HepG2 (cell line): ENCODE measurements around the gene CNNM2. TPM values are rescaled to one million over a fixed set of nuclear protein-coding genes. Genes with fewer than 3 reads are reported as not detected.

Experiments used
- ATAC-seq: fragments of 200-7000 bp; cut with Tn5 transposase; 3 replicates; pipeline ENCODE4 v1.9.1; 2020; ENCODE audit warnings: mild to moderate bottlenecking, moderate library complexity
- BruUV-seq: library from RNA; stranded (reverse); fragments of 400-500 nt; replicated peaks from 2 replicates; lab custom pipeline; 2021; lab: Mats Ljungman, UMichigan
- CTCF ChIA-PET: fragments of 300-600 bp; formaldehyde crosslinking; extraction: SDS; loops from one replicate; lab custom pipeline; 2021; ENCODE audit warnings: low total read pairs, inconsistent platforms, low intra/inter-chr PET ratio; lab: Yijun Ruan, JAX
- POLR2A ChIA-PET: fragments of 350-600 bp; sonication (Branson Sonifier 250); formaldehyde crosslinking; loops from one replicate; lab custom pipeline; 2020; ENCODE audit warnings: antibody characterized with exemption, inconsistent platforms; lab: Yijun Ruan, JAX
- DNase-seq: peaks from one replicate; pipeline ENCODE4 v3.0.0-alpha.2; 2015; ENCODE audit warnings: low spot score
- FAIRE-seq: peaks from 3 replicates; lab custom pipeline; 2011; peaks lifted over from hg19 to GRCh38; lab: Jason Lieb, UNC
- H2AFZ ChIP-seq: one replicate; pipeline ENCODE4 v1.6.1; 2011; ENCODE audit warnings: low read length, inconsistent platforms
- H3K27ac ChIP-seq: fragments of 300-600 bp; 3 replicates; pipeline ENCODE4 v1.8.0; 2011; ENCODE audit warnings: mixed run types, mild to moderate bottlenecking, mixed read lengths, low read length, inconsistent platforms; ENCODE audit not compliant: insufficient read depth; ENCODE audit errors: extremely low read length
- H3K27me3 ChIP-seq, 2 experiments: fragments of 200-600 bp in 1 of 2; 2 replicates in 1 of 2; 3 replicates in 1 of 2; pipeline versions ENCODE4 v1.6.0 to v1.8.0; 2011; ENCODE audit warnings: low read length in 2 of 2, mild to moderate bottlenecking in 2 of 2, moderate library complexity in 2 of 2, inconsistent platforms in 1 of 2; ENCODE audit not compliant: insufficient read depth in 2 of 2, control insufficient read depth in 1 of 2
- H3K36me3 ChIP-seq, 2 experiments: fragments of 200-600 bp in 1 of 2; replicated peaks in 1 of 2; 2 replicates in 1 of 2; 3 replicates in 1 of 2; pipeline versions ENCODE4 v1.5.1 to v1.8.0; 2011; ENCODE audit warnings: low read length in 2 of 2, inconsistent platforms in 1 of 2; ENCODE audit not compliant: insufficient read depth in 2 of 2, control insufficient read depth in 1 of 2
- H3K4me1 ChIP-seq: 2 replicates; pipeline ENCODE4 v1.5.1; 2012; ENCODE audit warnings: low read length, inconsistent platforms; ENCODE audit not compliant: insufficient read depth
- H3K4me2 ChIP-seq: 2 replicates; pipeline ENCODE4 v1.6.0; 2011; ENCODE audit warnings: low read depth, low read length, inconsistent platforms
- H3K4me3 ChIP-seq, 3 experiments: fragments of 200-600 bp in 1 of 3; sonication (generic), shearing (Covaris generic) in 1 of 3; replicated peaks in 1 of 3; 2 replicates each; pipeline ENCODE4 v1.5.1; 2011 to 2016; ENCODE audit warnings: low read length in 3 of 3, inconsistent platforms in 2 of 3, low read depth in 2 of 3, mild to moderate bottlenecking in 2 of 3, control low read depth in 1 of 3, mixed read lengths in 1 of 3; ENCODE audit not compliant: insufficient read depth in 1 of 3
- H3K79me2 ChIP-seq: one replicate; pipeline ENCODE4 v1.6.1; 2011; ENCODE audit warnings: low read length, inconsistent platforms; ENCODE audit not compliant: insufficient read depth
- H3K9ac ChIP-seq: 2 replicates; pipeline ENCODE4 v1.6.0; 2011; ENCODE audit warnings: mild to moderate bottlenecking, low read depth, low read length, inconsistent platforms; ENCODE audit not compliant: insufficient read depth
- H3K9me3 ChIP-seq: 2 replicates; pipeline ENCODE4 v1.5.1; 2012; ENCODE audit warnings: mild to moderate bottlenecking, low read length
- H4K20me1 ChIP-seq: 2 replicates; pipeline ENCODE4 v1.6.0; 2011; ENCODE audit warnings: inconsistent platforms, mild to moderate bottlenecking, low read length, moderate library complexity; ENCODE audit not compliant: insufficient read depth
- IKZF5 ChIP-seq: IDR thresholded peaks from 2 replicates; pipeline ENCODE4 v1.6.1; 2018; ENCODE audit warnings: missing genetic modification reagents, mild to moderate bottlenecking, missing compliant biosample characterization
- NCOA5 ChIP-seq: sonication (generic); formaldehyde crosslinking; IDR thresholded peaks from 2 replicates; pipeline ENCODE4 v1.4.0; 2020; ENCODE audit warnings: missing genetic modification reagents
- NFATC3 ChIP-seq: sonication (generic); formaldehyde crosslinking; IDR thresholded peaks from 2 replicates; pipeline ENCODE4 v1.5.1; 2020; ENCODE audit warnings: mild to moderate bottlenecking, missing genetic modification reagents
- SALL1 ChIP-seq: sonication (generic); formaldehyde crosslinking; IDR thresholded peaks from 2 replicates; pipeline ENCODE4 v1.8.0; 2022; ENCODE audit warnings: mild to moderate bottlenecking, missing genetic modification reagents
- SAP130 ChIP-seq: IDR thresholded peaks from 2 replicates; pipeline ENCODE4 v1.6.1; 2016; ENCODE audit warnings: low read depth
- SMC3 ChIP-seq: IDR thresholded peaks from 2 replicates; pipeline ENCODE4 v1.6.1; 2011; ENCODE audit warnings: low read length, improper control_type of control experiment
- STAG1 ChIP-seq: sonication (generic); formaldehyde crosslinking; IDR thresholded peaks from 2 replicates; pipeline ENCODE4 v1.4.0; 2020; ENCODE audit warnings: missing genetic modification reagents
- XRCC5 ChIP-seq: fragments of 200-400 bp; formaldehyde crosslinking; optimal IDR thresholded peaks from 2 replicates; pipeline ENCODE3; 2017; ENCODE audit warnings: mild to moderate bottlenecking, low read length
- ZBTB1 ChIP-seq: sonication (generic); formaldehyde crosslinking; IDR thresholded peaks from 2 replicates; pipeline ENCODE4 v1.4.0; 2020; ENCODE audit warnings: missing genetic modification reagents, borderline replicate concordance
- ZBTB33 ChIP-seq: sonication (generic); formaldehyde crosslinking; IDR thresholded peaks from 2 replicates; pipeline ENCODE4 v1.4.0; 2020; ENCODE audit warnings: missing genetic modification reagents
- ZNF24 ChIP-seq: fragments of 450-650 bp; IDR thresholded peaks from 2 replicates; pipeline ENCODE4 v1.6.1; 2017; ENCODE audit warnings: antibody characterized with exemption, mild to moderate bottlenecking
- ZNF709 ChIP-seq: sonication (generic); formaldehyde crosslinking; IDR thresholded peaks from 2 replicates; pipeline ENCODE4 v1.5.0; 2020; ENCODE audit warnings: mild to moderate bottlenecking, missing genetic modification reagents
- WGBS: methylation state at CpG from one replicate; pipeline ENCODE4 v1.1.6; 2017; ENCODE audit warnings: low lambda C conversion rate; 5-methylcytosine and 5-hydroxymethylcytosine counted together
- in situ Hi-C: cut with HindIII; loops from 2 replicates; pipeline ENCODE4 v1.10.0; 2017; ENCODE audit warnings: low pct_unique_long_range_greater_than_20kb; ENCODE audit not compliant: extremely low pct_ligation_motif_present
- intact Hi-C: fragments of 100-400 bp; cut with micrococcal nuclease; formaldehyde crosslinking; loops from one replicate; pipeline ENCODE4 v1.10.0; 2022; ENCODE audit not compliant: unreplicated experiment
- polyA plus RNA-seq, 8 experiments: library from polyadenylated mRNA; depleted of rRNA in 3 of 8; stranded (reverse) in 7 of 8; unstranded in 1 of 8; fragments of >200 nt; fragmentation: Illumina TruSeq in 4 of 8; extraction: Trizol in 4 of 8; gene quantifications; 2 replicates each; pipeline versions ENCODE4 v1.2.1 to v1.2.3, GENCODE V29; 2011 to 2016; ENCODE audit warnings: low read depth in 4 of 8, missing spikeins in 1 of 8, mixed read lengths in 1 of 8; ENCODE audit not compliant: insufficient read depth in 1 of 8
- total RNA-seq, 5 experiments: library from RNA; depleted of rRNA; stranded (reverse); fragments of >200 nt; fragmentation: Illumina TruSeq; extraction: Trizol; gene quantifications; 2 replicates each; pipeline ENCODE4 v1.2.3, GENCODE V29; 2016; ENCODE audit warnings: low read depth in 1 of 5
- TF ChIP-seq, protein P1 (sequence below), 2 experiments: sonication (generic) in 1 of 2; formaldehyde crosslinking in 1 of 2; IDR thresholded peaks; 2 replicates each; pipeline versions ENCODE4 v1.4.0 to v1.6.1; 2018 to 2020; ENCODE audit warnings: missing genetic modification reagents in 2 of 2, borderline replicate concordance in 1 of 2, low read depth in 1 of 2, mild to moderate bottlenecking in 1 of 2, missing biosample characterization in 1 of 2
- TF ChIP-seq, protein P2 (sequence below): sonication (generic); formaldehyde crosslinking; IDR thresholded peaks from 2 replicates; pipeline ENCODE4 v1.4.0; 2020; ENCODE audit warnings: missing genetic modification reagents, mild to moderate bottlenecking, borderline replicate concordance

CNNM2 gene
- total and polyA plus RNA-seq, 2 of the 13 experiments (the other 11 are each of a cell fraction or from before 2014, with no cell fraction given), result 7.1 to 9.0 TPM

GRCh38 chr10:103069453-103070331 is 151.6 kb downstream of the CNNM2 start:
- no peak overlapping the region for H3K4me2 ChIP-seq
- no peaks in the 10 kb centered on the region for H3K79me2 ChIP-seq
- H3K27me3 ChIP-seq, result no peaks in the 10 kb centered on the region
- in situ Hi-C loops, result loop anchor here (5.0 to 25.0 kb wide), 3 partner anchors 152 to 332 kb away; partner anchors contain the start of genes CNNM2 and WBP1L
- DNase-seq (peak; percentile 41), ATAC-seq (peak; percentile 81), FAIRE-seq (peak; percentile 76)
- H3K9ac ChIP-seq, result no peak overlapping the region
- H3K4me1 ChIP-seq, result no peaks in the 10 kb centered on the region
- POLR2A ChIA-PET, result interaction anchor here (1.2 kb wide), 1 partner anchor 152 kb away, joined by 3 read pairs; the partner anchor contains the start of gene CNNM2
- WGBS, result 69% methylated on average over 12 of the region's 16 CpGs
- H3K27ac ChIP-seq, result no peak overlapping the region
- peaks cover 6 to 23% of the 10 kb centered on the region in 2 experiments for H3K36me3 ChIP-seq
- intact Hi-C loops, result loop anchor here (1.0 kb wide), 2 partner anchors 152 to 234 kb away; no protein-coding TSS in a partner anchor
- H3K9me3 ChIP-seq, result no peaks in the 10 kb centered on the region
- CTCF ChIA-PET, result interaction anchor here (0.7 to 4.1 kb wide), 5 partner anchors 153 to 235 kb away, joined by 3 to 63 read pairs (median 4); partner anchors contain the start of genes CNNM2 and CYP17A1
- H4K20me1 ChIP-seq, result no peaks in the 10 kb centered on the region
- H3K4me3 ChIP-seq, result no peak overlapping the region
- no TSS peak for BruUV-seq
- H2AFZ ChIP-seq, result no peak overlapping the region
- TF ChIP-seq, protein P1, sequence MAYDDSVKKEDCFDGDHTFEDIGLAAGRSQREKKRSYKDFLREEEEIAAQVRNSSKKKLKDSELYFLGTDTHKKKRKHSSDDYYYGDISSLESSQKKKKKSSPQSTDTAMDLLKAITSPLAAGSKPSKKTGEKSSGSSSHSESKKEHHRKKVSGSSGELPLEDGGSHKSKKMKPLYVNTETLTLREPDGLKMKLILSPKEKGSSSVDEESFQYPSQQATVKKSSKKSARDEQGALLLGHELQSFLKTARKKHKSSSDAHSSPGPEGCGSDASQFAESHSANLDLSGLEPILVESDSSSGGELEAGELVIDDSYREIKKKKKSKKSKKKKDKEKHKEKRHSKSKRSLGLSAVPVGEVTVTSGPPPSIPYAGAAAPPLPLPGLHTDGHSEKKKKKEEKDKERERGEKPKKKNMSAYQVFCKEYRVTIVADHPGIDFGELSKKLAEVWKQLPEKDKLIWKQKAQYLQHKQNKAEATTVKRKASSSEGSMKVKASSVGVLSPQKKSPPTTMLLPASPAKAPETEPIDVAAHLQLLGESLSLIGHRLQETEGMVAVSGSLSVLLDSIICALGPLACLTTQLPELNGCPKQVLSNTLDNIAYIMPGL (CRISPR knock-in tag; IDR thresholded peaks at IDR 0.05; ENCODE audit: borderline replicate concordance in 1 of 2, low read depth in 1 of 2), result 0 out of 4 replicates have a peak, but pooled peaks of 1 of the 2 experiments have one; percentile 30
- TF ChIP-seq SMC3, result peak; percentile 87
- peak; percentile 46; the same call in 1 of the 2 replicates for TF ChIP-seq SAP130 (CRISPR knock-in tag)
- peak; percentile 44; the same call in 1 of the 2 replicates for TF ChIP-seq SALL1
- no peak for TF ChIP-seq IKZF5 (CRISPR knock-in tag)
- TF ChIP-seq, protein P2, sequence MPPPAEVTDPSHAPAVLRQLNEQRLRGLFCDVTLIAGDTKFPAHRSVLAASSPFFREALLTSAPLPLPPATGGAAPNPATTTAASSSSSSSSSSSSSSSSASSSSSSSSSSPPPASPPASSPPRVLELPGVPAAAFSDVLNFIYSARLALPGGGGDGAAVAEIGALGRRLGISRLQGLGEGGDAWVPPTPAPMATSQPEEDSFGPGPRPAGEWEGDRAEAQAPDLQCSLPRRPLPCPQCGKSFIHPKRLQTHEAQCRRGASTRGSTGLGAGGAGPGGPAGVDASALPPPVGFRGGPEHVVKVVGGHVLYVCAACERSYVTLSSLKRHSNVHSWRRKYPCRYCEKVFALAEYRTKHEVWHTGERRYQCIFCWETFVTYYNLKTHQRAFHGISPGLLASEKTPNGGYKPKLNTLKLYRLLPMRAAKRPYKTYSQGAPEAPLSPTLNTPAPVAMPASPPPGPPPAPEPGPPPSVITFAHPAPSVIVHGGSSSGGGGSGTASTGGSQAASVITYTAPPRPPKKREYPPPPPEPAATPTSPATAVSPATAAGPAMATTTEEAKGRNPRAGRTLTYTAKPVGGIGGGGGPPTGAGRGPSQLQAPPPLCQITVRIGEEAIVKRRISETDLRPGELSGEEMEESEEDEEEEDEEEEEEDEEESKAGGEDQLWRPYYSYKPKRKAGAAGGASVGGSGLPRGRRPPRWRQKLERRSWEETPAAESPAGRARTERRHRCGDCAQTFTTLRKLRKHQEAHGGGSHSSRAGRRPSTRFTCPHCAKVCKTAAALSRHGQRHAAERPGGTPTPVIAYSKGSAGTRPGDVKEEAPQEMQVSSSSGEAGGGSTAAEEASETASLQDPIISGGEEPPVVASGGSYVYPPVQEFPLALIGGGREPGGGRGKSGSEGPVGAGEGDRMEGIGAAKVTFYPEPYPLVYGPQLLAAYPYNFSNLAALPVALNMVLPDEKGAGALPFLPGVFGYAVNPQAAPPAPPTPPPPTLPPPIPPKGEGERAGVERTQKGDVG (CRISPR knock-in tag), result no peak
- no peak for TF ChIP-seq NFATC3 (CRISPR knock-in tag)
- TF ChIP-seq XRCC5, result peak; percentile 25
- no peak for TF ChIP-seq ZNF709 (CRISPR knock-in tag)
- TF ChIP-seq STAG1 (CRISPR knock-in tag), result peak; percentile 95
- no peak for TF ChIP-seq ZBTB1 (CRISPR knock-in tag)
- TF ChIP-seq ZNF24, result no peak
- no peak for TF ChIP-seq NCOA5
- peak; percentile 98 for TF ChIP-seq ZBTB33 (CRISPR knock-in tag)
